Peyer's patch (tissue), 4 donors: ENCODE results near the gene CNKSR3. TPM values are rescaled to one million over a fixed set of nuclear protein-coding genes. Genes with fewer than 3 reads are reported as not detected.

Experiments used
- DNase-seq, 3 donors: peaks; one replicate each; pipeline ENCODE4 v3.0.0-alpha.2; 2017 to 2019
- H3K27ac ChIP-seq, 4 donors: fragments of 200-600 bp; sonication (generic); one replicate each; pipeline ENCODE4 v1.5.1; 2016 to 2019
- H3K27me3 ChIP-seq, 2 donors: fragments of 200-600 bp; sonication (generic); one replicate each; pipeline ENCODE4 v1.5.1; 2019
- H3K36me3 ChIP-seq, 3 donors: fragments of 200-600 bp; sonication (generic); one replicate each; pipeline ENCODE4 v1.5.1; 2016 to 2019
- H3K4me1 ChIP-seq, 4 donors: fragments of 200-600 bp; sonication (generic); one replicate each; pipeline ENCODE4 v1.5.1; 2016 to 2019
- H3K4me3 ChIP-seq, 4 donors: fragments of 200-600 bp; sonication (generic); 1 replicate in 3 of 4; 2 replicates in 1 of 4; pipeline ENCODE4 v1.5.1; 2016 to 2019; ENCODE audit warnings: mild to moderate bottlenecking in 1 of 4
- H3K9me3 ChIP-seq, 4 donors: fragments of 200-600 bp; sonication (generic); one replicate each; pipeline ENCODE4 v1.5.1; 2016 to 2019; ENCODE audit warnings: mild to moderate bottlenecking in 1 of 4
- POLR2A ChIP-seq, 2 donors: fragments of 450-650 bp; IDR thresholded peaks; one replicate each; pipeline ENCODE4 v1.5.1; 2017; ENCODE audit warnings: antibody characterized with exemption in 2 of 2, mild to moderate bottlenecking in 2 of 2, moderate library complexity in 2 of 2
- total RNA-seq, 4 donors: library from RNA; depleted of rRNA; stranded (reverse); fragments of >200 nt; gene quantifications; one replicate each; pipeline ENCODE4 v1.1.0, GENCODE V29; 2016
- TF ChIP-seq, protein P1 (sequence below), 6 experiments: fragments of 450-650 bp in 4 of 6; fragments of 200-600 bp in 2 of 6; sonication (generic) in 1 of 6; IDR thresholded peaks; one replicate each; pipeline ENCODE4 v1.5.1; 2017 to 2019; ENCODE audit warnings: antibody characterized with exemption in 6 of 6, mild to moderate bottlenecking in 3 of 6, moderate library complexity in 1 of 6

CNKSR3 gene
- total RNA-seq, 4 donors from 2014 or later, result 29.6 to 34.5 (median 30.1) TPM

DNA sequence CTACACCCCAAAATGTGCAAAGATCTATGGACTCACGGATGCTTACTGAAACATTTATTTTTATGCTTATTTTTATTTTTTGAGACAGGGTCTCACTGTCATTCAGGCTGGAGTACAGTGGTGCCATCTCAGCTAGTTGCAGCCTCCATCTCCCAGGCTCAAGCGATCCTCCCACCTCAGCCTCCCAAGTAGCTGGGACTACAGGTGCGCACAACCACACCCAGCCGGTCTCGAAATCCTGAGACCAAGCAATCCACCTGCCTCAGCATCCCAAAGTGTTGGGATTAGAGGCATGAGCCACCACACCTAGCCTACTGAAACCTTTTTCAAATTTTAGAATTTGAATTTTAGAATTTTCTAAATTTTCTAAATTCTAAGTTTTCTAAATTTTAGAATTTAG, 103.0 kb downstream of the CNKSR3 start:
- no peaks in the 10 kb centered on the region for H3K9me3 ChIP-seq
- no peak for DNase-seq
- no peaks in the 10 kb centered on the region for H3K27me3 ChIP-seq
- no peaks in the 10 kb centered on the region for H3K4me1 ChIP-seq
- peaks cover 0 to 40% (median 0%) of the 10 kb centered on the region in 3 donors for H3K36me3 ChIP-seq
- TF ChIP-seq, protein P1, sequence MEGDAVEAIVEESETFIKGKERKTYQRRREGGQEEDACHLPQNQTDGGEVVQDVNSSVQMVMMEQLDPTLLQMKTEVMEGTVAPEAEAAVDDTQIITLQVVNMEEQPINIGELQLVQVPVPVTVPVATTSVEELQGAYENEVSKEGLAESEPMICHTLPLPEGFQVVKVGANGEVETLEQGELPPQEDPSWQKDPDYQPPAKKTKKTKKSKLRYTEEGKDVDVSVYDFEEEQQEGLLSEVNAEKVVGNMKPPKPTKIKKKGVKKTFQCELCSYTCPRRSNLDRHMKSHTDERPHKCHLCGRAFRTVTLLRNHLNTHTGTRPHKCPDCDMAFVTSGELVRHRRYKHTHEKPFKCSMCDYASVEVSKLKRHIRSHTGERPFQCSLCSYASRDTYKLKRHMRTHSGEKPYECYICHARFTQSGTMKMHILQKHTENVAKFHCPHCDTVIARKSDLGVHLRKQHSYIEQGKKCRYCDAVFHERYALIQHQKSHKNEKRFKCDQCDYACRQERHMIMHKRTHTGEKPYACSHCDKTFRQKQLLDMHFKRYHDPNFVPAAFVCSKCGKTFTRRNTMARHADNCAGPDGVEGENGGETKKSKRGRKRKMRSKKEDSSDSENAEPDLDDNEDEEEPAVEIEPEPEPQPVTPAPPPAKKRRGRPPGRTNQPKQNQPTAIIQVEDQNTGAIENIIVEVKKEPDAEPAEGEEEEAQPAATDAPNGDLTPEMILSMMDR (IDR thresholded peaks at IDR 0.05), result no peak
- TF ChIP-seq POLR2A (IDR thresholded peaks at IDR 0.05), result no peak
- H3K27ac ChIP-seq, result no peak overlapping the region
- H3K4me3 ChIP-seq, result no peak overlapping the region

DNA sequence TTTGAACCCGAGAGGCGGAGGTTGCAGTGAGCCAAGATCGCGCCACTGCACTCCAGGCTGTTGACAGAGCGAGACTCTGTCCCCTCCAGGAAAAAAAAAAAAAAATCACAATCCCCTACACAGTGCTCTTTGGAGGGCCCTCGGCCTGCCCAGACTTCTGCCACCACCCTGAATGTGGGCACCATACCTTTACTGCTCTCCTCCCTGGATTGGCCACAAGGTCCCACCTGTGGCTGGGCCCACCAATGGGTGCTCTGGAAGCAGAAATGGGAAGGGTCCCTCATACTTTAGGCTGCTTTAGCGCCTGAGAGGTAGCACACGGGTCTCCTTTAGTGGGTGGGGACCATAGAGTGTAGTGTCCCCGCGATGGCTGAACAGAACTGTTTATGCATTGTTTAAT, 103.6 kb downstream of the CNKSR3 start:
- Histone ChIP-seq H3K4me3 (no peak overlapping the region), H3K4me1 (no peaks in the 10 kb centered on the region), H3K27me3 (no peaks in the 10 kb centered on the region), H3K9me3 (no peaks in the 10 kb centered on the region), H3K27ac (no peak overlapping the region), H3K36me3 (peaks cover 0 to 36% (median 0%) of the 10 kb centered on the region in 3 donors)
- TF ChIP-seq, protein P1 (IDR thresholded peaks at IDR 0.05), result no peak
- no peak for TF ChIP-seq POLR2A (IDR thresholded peaks at IDR 0.05)
- DNase-seq, result no peak

DNA sequence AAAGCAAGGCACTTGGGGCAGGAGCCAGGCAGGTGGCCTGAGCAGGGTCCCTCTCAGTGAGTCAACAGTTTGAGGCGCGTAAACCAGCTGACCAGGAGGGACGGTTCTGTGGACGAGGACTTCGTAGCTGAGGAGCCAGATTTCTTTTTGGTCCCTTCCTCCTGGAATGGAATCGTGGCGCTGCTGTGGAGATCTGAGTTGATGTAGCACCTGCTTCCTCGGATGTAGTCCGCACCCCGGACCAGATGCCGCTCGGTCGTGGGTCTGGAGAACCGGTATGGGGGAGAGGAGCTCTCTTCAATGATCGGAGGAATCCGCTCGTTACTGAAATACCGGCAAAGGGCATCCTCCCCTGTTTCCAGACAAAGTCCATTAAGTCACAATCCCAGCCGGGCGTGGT, 104.2 kb downstream of the CNKSR3 start:
- TF ChIP-seq POLR2A (IDR thresholded peaks at IDR 0.05), result no peak
- TF ChIP-seq, protein P1 (IDR thresholded peaks at IDR 0.05), result no peak
- no peak for DNase-seq
- H3K4me3 ChIP-seq, result no peak overlapping the region
- no peak overlapping the region for H3K27ac ChIP-seq
- no peaks in the 10 kb centered on the region for H3K27me3 ChIP-seq
- peaks cover 0 to 42% (median 0%) of the 10 kb centered on the region in 3 donors for H3K36me3 ChIP-seq
- no peaks in the 10 kb centered on the region for H3K9me3 ChIP-seq
- no peaks in the 10 kb centered on the region for H3K4me1 ChIP-seq

DNA sequence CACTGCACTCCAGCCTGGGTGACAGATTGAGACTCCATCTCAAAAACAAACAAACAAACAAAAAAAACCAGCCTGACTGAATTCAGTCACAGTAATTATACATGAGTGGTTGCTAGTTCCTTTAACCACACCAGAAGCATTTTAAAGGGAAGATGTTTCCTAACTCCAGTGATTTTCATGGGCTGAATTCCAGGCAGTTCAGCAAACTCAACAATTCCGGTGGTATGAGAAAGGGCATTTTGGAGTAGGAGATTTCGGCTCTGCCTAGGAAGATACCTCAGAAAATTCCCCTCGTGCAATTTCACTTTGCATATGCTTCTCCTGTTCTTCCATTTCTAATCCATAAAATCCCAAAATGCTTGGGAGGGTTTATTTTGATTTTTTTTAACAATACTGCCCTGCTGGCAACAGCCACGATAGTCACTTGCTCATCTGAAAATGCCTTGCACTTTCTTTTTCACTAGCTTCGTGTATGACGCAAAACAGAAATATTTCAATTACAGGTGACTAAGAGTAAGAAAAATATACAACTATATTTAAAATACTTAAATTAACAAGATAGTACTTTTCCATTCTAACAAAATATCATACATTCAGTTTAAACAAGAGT, 105.6 kb downstream of the CNKSR3 start:
- no peak for DNase-seq
- no peaks in the 10 kb centered on the region for H3K27me3 ChIP-seq
- no peak for TF ChIP-seq POLR2A (IDR thresholded peaks at IDR 0.05)
- TF ChIP-seq, protein P1 (IDR thresholded peaks at IDR 0.05), result no peak
- H3K4me1 ChIP-seq, result no peaks in the 10 kb centered on the region
- H3K9me3 ChIP-seq, result no peaks in the 10 kb centered on the region
- no peak overlapping the region for H3K4me3 ChIP-seq
- H3K36me3 ChIP-seq, result peaks cover 0 to 39% (median 0%) of the 10 kb centered on the region in 3 donors
- no peak overlapping the region for H3K27ac ChIP-seq

DNA sequence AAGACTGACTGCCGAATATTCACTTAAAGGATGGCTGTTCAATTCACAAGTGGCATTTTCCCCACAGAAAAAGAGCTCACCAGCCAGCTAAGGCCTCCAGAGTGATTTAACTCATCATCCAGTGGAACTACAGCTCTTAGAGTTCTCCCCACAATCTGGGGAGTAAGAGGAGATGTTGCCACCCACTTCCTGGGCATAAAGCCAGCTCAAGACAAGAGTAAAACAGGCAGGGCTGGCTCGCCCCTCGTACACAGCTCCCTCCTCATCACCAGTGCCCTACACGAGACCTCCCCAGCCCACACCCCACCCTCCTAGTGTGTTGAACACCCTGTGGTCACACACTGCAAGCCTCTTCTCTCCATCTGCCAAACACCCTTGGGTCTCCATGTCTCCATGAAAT, 106.7 kb downstream of the CNKSR3 start:
- Histone ChIP-seq H3K4me3 (no peak overlapping the region), H3K36me3 (peaks cover 0 to 28% (median 0%) of the 10 kb centered on the region in 3 donors), H3K27ac (no peak overlapping the region), H3K27me3 (no peaks in the 10 kb centered on the region), H3K4me1 (no peaks in the 10 kb centered on the region), H3K9me3 (no peaks in the 10 kb centered on the region)
- no peak for DNase-seq
- TF ChIP-seq POLR2A (IDR thresholded peaks at IDR 0.05), result no peak
- TF ChIP-seq, protein P1 (IDR thresholded peaks at IDR 0.05), result no peak
